LNCAP (cell line): Measurements from ENCODE around the gene TTLL11.

ENCODE experiments used
- TF ChIP-seq, protein P1 (sequence below): fragments of 450-650 bp; IDR thresholded peaks from 2 replicates; pipeline ENCODE4 v1.5.1; 2017; ENCODE audit warnings: mild to moderate bottlenecking

The TTLL11 gene

DNA sequence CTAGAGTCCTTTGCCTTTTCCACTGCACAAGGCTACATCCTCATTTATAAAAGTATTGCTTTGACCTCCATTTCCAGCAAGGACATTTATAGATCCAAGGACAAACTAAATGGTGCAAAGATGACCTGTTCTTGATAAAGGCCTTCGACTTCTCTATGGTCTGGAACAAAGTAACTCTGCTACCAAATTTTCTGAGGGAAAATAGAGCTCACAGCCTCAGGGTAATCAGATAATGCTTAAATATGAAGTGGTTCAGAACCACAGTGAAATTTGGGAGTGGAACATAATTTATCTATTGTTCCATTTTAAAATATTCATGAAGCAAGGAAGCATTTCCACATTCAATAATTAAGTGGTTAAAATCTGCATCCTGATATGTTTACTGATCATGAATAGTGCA, 137.5 kb downstream of the TTLL11 start:
- TF ChIP-seq, protein P1, sequence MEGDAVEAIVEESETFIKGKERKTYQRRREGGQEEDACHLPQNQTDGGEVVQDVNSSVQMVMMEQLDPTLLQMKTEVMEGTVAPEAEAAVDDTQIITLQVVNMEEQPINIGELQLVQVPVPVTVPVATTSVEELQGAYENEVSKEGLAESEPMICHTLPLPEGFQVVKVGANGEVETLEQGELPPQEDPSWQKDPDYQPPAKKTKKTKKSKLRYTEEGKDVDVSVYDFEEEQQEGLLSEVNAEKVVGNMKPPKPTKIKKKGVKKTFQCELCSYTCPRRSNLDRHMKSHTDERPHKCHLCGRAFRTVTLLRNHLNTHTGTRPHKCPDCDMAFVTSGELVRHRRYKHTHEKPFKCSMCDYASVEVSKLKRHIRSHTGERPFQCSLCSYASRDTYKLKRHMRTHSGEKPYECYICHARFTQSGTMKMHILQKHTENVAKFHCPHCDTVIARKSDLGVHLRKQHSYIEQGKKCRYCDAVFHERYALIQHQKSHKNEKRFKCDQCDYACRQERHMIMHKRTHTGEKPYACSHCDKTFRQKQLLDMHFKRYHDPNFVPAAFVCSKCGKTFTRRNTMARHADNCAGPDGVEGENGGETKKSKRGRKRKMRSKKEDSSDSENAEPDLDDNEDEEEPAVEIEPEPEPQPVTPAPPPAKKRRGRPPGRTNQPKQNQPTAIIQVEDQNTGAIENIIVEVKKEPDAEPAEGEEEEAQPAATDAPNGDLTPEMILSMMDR: no peak

DNA sequence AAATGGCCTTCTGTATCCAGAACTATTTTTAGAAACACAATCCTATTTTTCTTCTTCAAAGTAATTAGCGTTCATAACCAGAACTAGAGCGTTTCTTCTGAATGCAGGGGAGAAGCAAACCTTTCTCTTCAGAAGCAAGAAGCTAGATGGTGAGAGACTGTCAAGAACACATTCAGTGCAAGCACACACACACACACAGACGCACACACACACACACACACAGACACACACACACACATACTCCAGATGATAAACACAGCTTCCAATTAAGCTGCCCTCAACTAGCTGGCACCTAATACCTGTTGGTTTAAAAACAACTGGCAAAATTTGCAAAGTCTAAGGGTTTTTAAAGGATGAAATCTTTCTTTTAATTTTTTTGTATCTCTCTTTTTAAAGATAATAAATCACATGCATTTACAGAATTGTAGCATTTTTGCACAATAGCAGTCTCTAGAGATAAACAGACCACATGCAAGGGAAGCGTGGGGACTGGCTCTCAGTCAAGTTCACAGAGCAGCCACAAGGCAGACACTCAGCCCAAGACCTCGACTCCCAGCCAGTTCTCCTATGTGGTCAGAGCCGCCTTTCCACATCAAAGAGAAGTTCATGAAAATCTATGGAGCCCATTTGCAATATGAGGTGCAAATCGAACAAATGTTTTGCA, 138.5 kb downstream of the TTLL11 start:
- TF ChIP-seq, protein P1: no peak

DNA sequence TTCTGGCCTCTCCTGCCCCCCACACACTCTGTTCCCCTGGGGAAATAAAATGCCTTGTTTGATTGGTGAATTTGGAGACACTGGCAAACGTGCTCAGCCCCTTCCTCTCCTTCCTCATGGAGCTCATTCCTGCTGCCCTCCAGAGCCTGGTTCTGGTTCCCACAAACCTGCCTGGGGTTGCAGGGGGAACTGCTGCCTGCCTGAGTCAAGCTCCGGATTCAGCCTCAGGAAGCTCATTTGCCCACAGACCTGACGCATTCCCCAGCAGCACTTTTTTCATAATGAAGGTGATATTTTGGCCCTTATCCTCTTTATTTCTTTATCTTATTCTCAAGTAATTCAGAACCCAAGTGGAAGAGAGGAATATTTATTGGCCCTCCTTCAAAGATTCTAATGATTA, 140.5 kb downstream of the TTLL11 start:
- TF ChIP-seq, protein P1: no peak

DNA sequence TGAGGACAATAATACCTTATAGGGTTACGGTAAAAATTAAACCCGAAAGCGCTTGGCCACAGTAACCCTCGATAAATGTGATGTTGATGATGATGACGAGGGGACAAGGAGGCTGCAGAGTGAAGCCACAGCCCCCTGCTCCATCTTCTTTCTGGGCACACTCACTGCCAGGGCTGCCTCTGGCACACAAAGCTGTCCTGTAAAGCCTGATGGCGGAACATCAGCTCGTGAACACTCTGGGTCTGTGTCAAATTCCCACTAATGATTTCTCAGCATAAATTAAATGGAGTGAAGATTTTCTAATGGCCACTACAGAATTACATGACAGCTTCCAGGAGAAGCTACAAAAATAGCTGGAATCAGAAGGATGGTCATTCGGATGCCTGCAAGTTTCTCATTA, 142.2 kb downstream of the TTLL11 start:
- TF ChIP-seq, protein P1: no peak

DNA sequence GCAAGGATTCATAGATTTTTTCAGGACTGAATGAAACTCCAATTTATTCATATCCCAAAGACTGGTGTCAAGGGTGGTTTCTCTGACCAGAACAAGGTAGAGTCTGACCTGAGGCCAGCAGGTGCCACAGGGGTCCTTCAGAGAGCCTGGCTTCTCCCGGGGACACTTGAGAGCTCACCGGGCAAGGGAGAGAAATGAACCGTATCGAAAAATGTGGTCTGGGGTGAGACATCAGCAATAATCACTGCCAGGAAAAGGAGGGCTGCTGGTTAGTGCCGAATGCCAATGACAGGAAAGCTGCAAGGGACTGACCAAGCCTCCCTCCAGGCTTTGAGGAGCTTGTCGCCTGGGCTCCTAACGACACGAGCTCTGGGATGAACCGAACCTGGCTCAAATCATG, 142.7 kb downstream of the TTLL11 start:
- TF ChIP-seq, protein P1: no peak

DNA sequence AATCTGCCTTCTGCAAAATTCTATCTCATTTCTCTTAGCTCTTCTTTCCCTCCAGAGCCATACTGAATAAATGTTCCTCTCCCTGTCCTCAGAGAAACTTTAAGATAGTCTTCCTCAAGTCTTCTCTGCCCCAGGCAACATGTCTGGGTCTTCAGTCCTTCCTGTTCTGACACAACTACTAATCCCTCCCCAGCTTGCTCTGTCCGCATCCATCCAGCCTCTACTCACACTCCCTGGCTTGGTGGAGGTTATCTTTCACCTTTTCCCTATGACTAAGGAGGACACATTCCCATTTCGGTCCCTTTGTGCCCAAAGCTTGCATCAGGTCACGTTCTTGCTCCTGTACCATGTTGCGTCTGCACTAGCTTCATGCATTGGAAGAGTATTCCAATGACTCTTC, 143.3 kb downstream of the TTLL11 start:
- TF ChIP-seq, protein P1: no peak

DNA sequence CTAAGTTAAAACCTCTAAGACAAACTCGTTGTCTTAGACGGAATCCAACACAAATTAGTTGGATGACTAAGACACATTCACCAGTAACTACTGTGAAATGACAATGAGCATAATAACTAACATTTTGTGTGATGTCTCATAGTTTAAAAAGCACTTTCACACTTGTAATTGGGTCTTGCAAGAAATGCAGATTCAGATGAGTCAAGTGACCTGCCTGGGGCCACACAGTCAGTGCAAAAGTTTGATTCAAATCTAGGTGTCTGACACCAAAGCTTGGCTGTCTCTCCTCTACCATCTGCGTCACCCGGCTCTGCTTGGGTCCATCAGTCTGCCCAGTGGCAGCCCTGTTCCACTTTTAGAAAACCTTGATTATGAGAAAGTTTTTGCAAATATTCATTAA, 143.7 kb downstream of the TTLL11 start:
- TF ChIP-seq, protein P1: no peak

DNA sequence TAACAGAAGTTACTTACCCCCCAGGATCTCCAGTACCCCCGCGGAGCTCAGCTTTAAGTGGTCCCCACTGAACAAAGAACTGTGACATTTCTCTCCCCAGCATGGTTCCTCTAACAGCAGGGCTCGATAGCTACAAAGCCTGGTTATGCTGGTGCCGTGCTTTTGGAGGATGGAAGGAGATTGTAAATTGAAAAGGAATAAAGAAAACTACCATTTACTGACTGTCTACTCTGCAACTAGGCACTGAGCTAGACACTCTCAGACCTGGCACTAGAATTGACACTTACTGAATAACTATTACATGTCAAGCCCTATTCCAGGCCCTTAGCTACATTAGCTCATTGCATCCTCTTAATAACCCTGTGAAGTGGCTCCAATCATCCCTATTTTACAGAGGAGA, 145.3 kb downstream of the TTLL11 start:
- TF ChIP-seq, protein P1: no peak
